Activated T-cell treated with anti-CD3 and anti-CD28 coated beads, Interleukin-2, amount 50 U/mL, for 72 hours (primary cell): Measurements from ENCODE around the gene CAV2. TPM values are rescaled to one million over a fixed set of nuclear protein-coding genes. Genes with fewer than 3 reads are reported as not detected.

Experiments
- ATAC-seq, 2 donors: fragments of 150-1000 bp; cut with Tn5 transposase; replicated peaks in 1 of 2; 2 replicates each; pipeline ENCODE4 v1.10.0; 2021; ENCODE audit warnings: moderate library complexity in 2 of 2, mild to moderate bottlenecking in 1 of 2
- DNase-seq, 2 donors: peaks; one replicate each; pipeline ENCODE4 v3.0.0; 2021 to 2022; ENCODE audit warnings: mixed read lengths in 1 of 2
- H3K27ac Mint-ChIP-seq: one replicate; pipeline ENCODE4 v1.8.0; 2022; ENCODE audit warnings: mild to moderate bottlenecking, moderate library complexity, mixed read lengths
- H3K27me3 Mint-ChIP-seq: one replicate; pipeline ENCODE4 v1.8.0; 2022; ENCODE audit warnings: low read depth, mixed read lengths
- H3K36me3 Mint-ChIP-seq, 2 donors: one replicate each; pipeline ENCODE4 v1.8.0; 2022; ENCODE audit warnings: mixed read lengths in 2 of 2, mild to moderate bottlenecking in 1 of 2; ENCODE audit not compliant: insufficient read depth in 2 of 2
- H3K4me1 Mint-ChIP-seq: one replicate; pipeline ENCODE4 v1.8.0; 2022; ENCODE audit warnings: low read depth, mixed read lengths
- H3K4me3 Mint-ChIP-seq, 2 donors: one replicate each; pipeline ENCODE4 v1.8.0; 2022; ENCODE audit warnings: mild to moderate bottlenecking in 2 of 2, mixed read lengths in 2 of 2, moderate library complexity in 2 of 2
- H3K9me3 Mint-ChIP-seq, 2 donors: one replicate each; pipeline ENCODE4 v1.8.0; 2022; ENCODE audit warnings: mixed read lengths in 2 of 2
- total RNA-seq, 2 donors: library from RNA; stranded (reverse); gene quantifications; one replicate each; pipeline ENCODE4 v1.2.3, GENCODE V29; 2022

The CAV2 gene
- total RNA-seq, 2 donors from 2014 or later, result not detected

DNA sequence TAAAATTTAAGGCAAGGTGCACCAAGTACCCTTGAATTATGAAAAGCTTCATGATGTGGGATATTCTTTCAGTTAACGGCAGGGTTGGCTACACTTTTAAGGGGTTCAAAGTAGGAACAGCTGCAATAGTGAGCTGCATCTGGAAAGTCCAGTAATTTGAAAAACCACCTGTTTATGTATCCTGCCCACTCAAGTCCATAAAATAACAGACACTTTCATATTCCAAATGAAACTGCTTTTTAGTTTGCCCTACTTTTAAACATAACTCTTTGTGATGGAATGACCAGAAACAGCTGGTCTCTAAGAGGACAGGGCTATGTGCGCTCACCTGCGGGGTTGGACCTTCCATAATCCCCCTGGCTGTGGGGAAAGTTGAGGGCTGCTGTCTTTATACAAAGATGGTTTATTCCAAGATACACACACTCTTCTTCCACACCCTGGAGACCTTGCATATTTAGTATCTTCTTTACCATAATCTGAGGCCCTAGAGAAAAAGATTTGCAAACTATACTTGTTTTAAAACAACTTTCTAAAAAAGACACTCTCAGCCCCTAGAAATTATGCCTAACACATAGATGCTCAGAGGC, 32.7 kb downstream of the CAV2 start:
- Mint-ChIP-seq H3K9me3 (no peaks in the 10 kb centered on the region), H3K4me1 (peaks cover 7% of the 10 kb centered on the region), H3K27me3 (peaks cover 38% of the 10 kb centered on the region), H3K4me3 (no peak overlapping the region), H3K27ac (no peak overlapping the region), H3K36me3 (no peaks in the 10 kb centered on the region)
- DNase-seq, result no peak
- ATAC-seq, result no peak

DNA sequence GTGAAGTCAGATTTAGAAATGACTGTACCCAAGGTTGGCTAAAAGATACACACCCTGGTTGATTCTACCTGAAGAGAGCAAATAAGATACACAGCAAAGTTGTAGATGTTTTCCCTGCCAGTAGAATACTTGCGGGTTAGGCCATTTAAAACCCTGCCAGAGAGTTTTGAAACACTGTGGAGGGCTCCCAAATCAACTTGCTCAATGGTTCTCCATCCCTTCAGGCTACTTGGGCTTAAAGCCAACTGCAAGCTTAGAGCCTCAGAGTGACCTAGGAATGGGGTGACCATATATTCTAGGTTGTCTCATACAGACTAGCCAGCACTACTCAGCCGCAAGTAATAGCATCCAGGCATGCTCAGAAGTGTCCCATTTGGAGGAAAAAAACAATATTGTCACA, 35.3 kb downstream of the CAV2 start:
- ATAC-seq (no peak), DNase-seq (no peak)
- Mint-ChIP-seq H3K27me3 (peaks cover 42% of the 10 kb centered on the region), H3K9me3 (peaks cover 0 to 1% of the 10 kb centered on the region in 2 donors), H3K4me3 (no peak overlapping the region), H3K27ac (no peak overlapping the region), H3K4me1 (no peaks in the 10 kb centered on the region), H3K36me3 (peaks cover 0 to 4% of the 10 kb centered on the region in 2 donors)

DNA sequence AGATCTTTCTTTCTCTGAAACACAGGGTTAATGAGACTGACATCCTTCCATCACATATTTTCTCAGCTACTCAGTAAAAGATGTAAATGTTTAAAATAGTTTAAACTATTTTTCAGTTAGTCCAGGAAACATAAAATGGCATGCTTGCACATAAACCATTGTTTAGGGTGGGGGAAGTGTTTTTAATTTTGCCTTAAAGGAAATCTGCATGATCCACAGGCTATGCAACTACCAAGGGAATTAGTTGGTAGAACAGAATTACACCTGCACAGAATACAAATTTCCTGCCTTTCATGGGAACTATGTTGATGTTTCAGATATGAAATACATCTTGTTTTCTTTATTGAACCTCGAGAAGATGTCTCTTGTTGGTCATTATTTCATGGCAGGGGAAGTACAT, 35.9 kb downstream of the CAV2 start:
- ATAC-seq (no peak), DNase-seq (no peak)
- no peaks in the 10 kb centered on the region for H3K4me1 Mint-ChIP-seq
- H3K36me3 Mint-ChIP-seq, result peaks cover 0 to 4% of the 10 kb centered on the region in 2 donors
- H3K4me3 Mint-ChIP-seq, result no peak overlapping the region
- H3K27me3 Mint-ChIP-seq, result peaks cover 35% of the 10 kb centered on the region
- peaks cover 0 to 1% of the 10 kb centered on the region in 2 donors for H3K9me3 Mint-ChIP-seq
- no peak overlapping the region for H3K27ac Mint-ChIP-seq

DNA sequence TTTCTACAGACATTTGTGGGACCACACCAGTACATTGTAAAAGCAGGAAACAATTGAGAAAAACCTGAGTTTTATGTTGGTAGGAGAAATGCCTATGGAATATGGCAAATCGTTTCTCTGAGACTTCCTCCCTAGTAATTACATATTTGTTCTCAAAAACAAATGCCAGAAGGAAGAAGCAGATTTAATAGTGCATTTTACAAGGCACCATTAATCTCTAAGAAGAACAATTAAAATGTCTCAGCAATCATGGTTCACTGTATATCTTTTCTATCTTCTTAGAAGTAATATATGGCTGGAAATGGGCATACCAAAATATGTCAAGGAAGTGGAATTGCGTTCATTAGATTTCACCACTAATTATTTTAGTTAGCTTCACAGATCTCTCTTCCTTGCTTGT, 38.6 kb downstream of the CAV2 start:
- Mint-ChIP-seq H3K27ac (no peak overlapping the region), H3K4me1 (no peaks in the 10 kb centered on the region), H3K9me3 (peaks cover 0 to 1% of the 10 kb centered on the region in 2 donors), H3K27me3 (peaks cover 29% of the 10 kb centered on the region), H3K4me3 (no peak overlapping the region), H3K36me3 (peaks cover 0 to 4% of the 10 kb centered on the region in 2 donors)
- no peak for ATAC-seq
- no peak for DNase-seq

DNA sequence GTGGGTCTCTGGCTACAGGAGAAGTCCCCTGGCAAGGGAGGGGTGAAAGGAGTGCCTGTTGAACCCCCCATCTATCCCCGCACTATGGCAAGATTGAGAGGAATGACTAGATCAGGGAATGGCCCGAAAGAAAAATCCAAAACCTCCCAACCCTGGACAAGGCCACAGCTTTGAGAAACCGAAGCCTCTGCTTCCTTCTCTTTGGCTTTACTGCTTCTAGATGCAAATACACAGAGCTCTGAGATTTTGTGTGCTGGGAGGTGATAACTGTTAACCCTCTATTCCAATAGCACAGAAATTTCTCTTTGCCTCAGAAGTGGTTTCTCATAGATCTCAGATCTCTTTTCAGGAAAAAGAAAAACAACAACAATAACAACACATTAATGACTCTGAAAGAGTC, 40.3 kb downstream of the CAV2 start:
- Mint-ChIP-seq H3K9me3 (peaks cover 0 to 1% of the 10 kb centered on the region in 2 donors), H3K4me1 (no peaks in the 10 kb centered on the region), H3K4me3 (no peak overlapping the region), H3K27me3 (peaks cover 29% of the 10 kb centered on the region), H3K36me3 (peaks cover 0 to 4% of the 10 kb centered on the region in 2 donors), H3K27ac (no peak overlapping the region)
- no peak for ATAC-seq
- DNase-seq, result no peak

DNA sequence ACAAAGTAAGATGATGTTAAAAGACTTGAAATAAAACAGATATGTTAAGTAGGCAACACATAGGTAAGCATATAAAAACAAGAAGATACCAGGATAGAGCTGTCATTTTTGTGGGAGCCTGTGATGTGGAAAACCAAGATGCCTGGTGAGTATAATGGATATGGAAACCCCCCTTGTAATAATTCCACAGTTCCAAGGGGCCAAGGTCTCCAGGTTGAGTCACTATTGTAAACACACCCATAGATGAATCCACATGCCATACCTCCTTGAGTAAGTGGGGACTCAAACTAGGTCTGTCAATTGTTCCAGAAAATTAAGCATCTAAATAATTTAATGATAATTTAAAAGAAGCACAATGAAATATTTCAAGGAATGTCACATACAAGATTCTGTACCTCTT, 41.2 kb downstream of the CAV2 start:
- Mint-ChIP-seq H3K27me3 (peaks cover 29% of the 10 kb centered on the region), H3K4me1 (no peaks in the 10 kb centered on the region), H3K4me3 (no peak overlapping the region), H3K27ac (no peak overlapping the region), H3K36me3 (peaks cover 0 to 4% of the 10 kb centered on the region in 2 donors), H3K9me3 (peaks cover 0 to 1% of the 10 kb centered on the region in 2 donors)
- no peak for DNase-seq
- ATAC-seq, result no peak

DNA sequence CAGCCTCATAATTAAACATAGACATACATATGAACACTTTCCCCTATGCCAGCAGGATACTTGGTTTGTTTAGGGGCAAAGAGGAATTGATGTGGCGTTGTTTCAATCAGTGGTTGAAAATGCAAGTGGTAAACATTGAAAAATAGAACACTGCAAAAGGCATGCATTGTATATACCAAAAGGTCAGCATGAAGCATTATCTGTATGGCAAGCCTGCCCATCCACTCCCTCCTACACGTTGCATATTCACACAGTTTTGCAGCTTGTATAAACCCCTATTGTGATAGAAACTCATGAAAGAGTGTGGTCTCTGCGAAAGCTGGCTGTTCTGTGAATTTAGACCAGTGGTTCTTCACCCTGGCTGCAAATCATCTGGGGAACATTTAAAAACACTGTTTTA, 42.4 kb downstream of the CAV2 start:
- H3K9me3 Mint-ChIP-seq, result peaks cover 0 to 1% of the 10 kb centered on the region in 2 donors
- H3K27ac Mint-ChIP-seq, result no peak overlapping the region
- no peak overlapping the region for H3K4me3 Mint-ChIP-seq
- ATAC-seq (no peak), DNase-seq (no peak)
- H3K27me3 Mint-ChIP-seq, result peaks cover 29% of the 10 kb centered on the region
- H3K4me1 Mint-ChIP-seq, result no peaks in the 10 kb centered on the region
- H3K36me3 Mint-ChIP-seq, result peaks cover 0 to 4% of the 10 kb centered on the region in 2 donors

DNA sequence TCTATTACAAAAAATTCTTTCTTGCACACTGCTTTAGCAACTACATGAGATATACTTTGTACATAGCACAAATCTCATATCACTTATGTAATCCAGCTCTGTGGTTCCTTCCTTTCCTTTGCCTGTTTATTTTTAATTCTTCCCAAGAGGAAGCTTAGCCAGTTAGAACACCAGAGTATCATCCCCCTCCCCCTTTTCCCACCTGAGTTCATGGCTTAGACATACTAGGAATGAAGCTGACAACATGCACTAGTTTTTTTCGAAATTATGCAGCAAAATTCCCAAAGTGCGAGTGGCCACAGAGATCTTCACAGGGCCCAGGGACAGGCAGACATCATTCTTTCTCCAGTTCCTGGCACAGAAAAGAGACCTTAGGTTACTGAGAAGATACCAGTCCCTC, 43.1 kb downstream of the CAV2 start:
- ATAC-seq (no peak), DNase-seq (no peak)
- no peak overlapping the region for H3K4me3 Mint-ChIP-seq
- H3K27ac Mint-ChIP-seq, result no peak overlapping the region
- H3K4me1 Mint-ChIP-seq, result no peaks in the 10 kb centered on the region
- peaks cover 0 to 4% of the 10 kb centered on the region in 2 donors for H3K36me3 Mint-ChIP-seq
- H3K27me3 Mint-ChIP-seq, result peaks cover 29% of the 10 kb centered on the region
- peaks cover 0 to 1% of the 10 kb centered on the region in 2 donors for H3K9me3 Mint-ChIP-seq

DNA sequence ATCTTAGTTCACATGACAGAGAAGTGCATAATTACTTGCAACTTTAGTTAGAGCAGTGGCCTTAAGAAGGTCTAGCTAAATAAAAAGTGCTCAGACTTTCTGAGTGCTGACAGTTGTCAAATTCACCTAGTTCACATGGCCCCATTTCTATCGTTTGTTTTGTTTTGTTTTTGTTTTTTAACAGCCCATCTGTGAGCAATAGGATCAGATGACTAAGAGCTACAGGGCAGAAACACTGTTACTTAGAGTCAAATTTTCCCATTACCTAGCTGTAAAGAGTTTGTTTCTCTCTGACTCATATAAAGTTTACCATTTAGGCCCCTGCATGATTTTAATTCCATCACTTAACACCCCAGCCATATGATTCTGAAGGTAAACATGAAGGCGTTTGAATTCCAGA, 44.1 kb downstream of the CAV2 start:
- Mint-ChIP-seq H3K9me3 (peaks cover 0 to 1% of the 10 kb centered on the region in 2 donors), H3K4me3 (no peak overlapping the region), H3K27me3 (peaks cover 28% of the 10 kb centered on the region), H3K27ac (no peak overlapping the region), H3K4me1 (no peaks in the 10 kb centered on the region), H3K36me3 (peaks cover 0 to 4% of the 10 kb centered on the region in 2 donors)
- DNase-seq, result no peak
- ATAC-seq, result peak; percentile 52 to 68

DNA sequence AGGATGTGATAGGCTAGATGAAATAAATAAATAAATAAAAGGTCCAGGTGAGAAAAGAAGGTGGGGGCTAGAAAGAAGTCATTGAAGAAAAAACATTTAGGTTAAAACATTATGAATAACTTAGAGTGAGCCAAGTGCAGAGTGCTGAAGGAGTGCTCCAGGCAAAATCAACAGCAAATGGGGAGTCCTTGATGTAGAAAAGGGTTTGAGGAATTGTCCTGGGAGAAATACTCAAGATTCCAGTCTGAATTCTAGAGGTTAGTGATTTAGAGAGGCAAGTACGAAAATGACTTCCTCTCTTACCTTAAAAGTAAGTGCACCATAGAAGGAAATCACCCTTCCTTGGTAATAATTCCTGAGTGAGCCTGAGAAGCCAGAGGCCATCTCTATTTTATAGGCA, 44.9 kb downstream of the CAV2 start:
- DNase-seq (no peak), ATAC-seq (no peak)
- peaks cover 20% of the 10 kb centered on the region for H3K27me3 Mint-ChIP-seq
- no peak overlapping the region for H3K4me3 Mint-ChIP-seq
- H3K4me1 Mint-ChIP-seq, result no peaks in the 10 kb centered on the region
- H3K36me3 Mint-ChIP-seq, result no peaks in the 10 kb centered on the region
- H3K9me3 Mint-ChIP-seq, result no peaks in the 10 kb centered on the region
- H3K27ac Mint-ChIP-seq, result no peak overlapping the region

DNA sequence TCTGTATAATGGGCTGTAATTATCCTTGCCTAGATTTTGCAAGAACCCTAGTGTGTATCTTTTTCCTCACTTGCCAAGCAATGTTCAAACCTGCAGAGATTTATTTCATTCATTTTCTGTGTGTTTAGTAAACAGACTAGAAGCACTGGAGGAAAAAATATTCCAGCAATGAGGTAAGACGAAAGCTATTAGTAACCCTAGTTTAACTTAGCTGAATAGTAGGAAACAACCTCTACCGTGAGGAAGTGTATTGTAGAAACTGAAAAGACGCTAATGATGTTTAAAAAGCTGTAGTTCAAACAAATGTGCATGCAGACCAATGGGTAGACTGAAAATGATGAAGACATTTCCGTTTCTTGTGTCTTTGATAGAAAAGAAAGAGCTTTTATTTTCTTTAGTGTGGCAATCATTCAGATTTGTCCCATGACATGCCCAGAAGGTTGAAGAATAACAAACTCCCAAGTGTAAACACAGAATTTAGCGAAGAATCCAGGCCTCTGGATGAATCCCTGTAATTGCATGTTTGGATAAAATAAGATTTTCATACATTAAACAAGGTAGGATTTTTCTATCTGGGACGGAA, 46.0 kb downstream of the CAV2 start:
- H3K27ac Mint-ChIP-seq, result no peak overlapping the region
- no peaks in the 10 kb centered on the region for H3K4me1 Mint-ChIP-seq
- peaks cover 20% of the 10 kb centered on the region for H3K27me3 Mint-ChIP-seq
- no peak for ATAC-seq
- H3K4me3 Mint-ChIP-seq, result no peak overlapping the region
- H3K9me3 Mint-ChIP-seq, result no peaks in the 10 kb centered on the region
- H3K36me3 Mint-ChIP-seq, result no peaks in the 10 kb centered on the region
- no peak for DNase-seq

DNA sequence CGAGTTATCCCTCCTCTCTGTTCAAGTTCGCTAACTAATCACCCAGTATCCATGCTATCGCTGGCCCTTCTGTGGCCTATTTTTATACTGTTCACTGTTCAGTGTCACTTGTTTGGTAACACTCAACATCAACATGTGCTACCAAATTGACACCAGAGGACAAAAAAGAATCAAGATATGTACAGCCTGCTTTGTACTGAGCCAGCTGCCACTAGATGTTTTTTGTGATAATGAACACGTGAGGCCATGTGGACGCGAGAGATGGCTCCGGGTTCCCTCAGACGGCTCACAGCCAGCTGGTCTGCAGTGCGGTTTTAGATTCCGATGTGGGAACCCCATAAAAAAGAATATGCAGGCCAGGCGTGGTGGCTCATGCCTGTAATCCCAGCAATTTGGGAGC, 46.5 kb downstream of the CAV2 start:
- Mint-ChIP-seq H3K36me3 (no peaks in the 10 kb centered on the region), H3K27me3 (peaks cover 17% of the 10 kb centered on the region), H3K4me1 (no peaks in the 10 kb centered on the region), H3K4me3 (no peak overlapping the region), H3K9me3 (no peaks in the 10 kb centered on the region), H3K27ac (no peak overlapping the region)
- DNase-seq, result no peak
- ATAC-seq, result no peak

DNA sequence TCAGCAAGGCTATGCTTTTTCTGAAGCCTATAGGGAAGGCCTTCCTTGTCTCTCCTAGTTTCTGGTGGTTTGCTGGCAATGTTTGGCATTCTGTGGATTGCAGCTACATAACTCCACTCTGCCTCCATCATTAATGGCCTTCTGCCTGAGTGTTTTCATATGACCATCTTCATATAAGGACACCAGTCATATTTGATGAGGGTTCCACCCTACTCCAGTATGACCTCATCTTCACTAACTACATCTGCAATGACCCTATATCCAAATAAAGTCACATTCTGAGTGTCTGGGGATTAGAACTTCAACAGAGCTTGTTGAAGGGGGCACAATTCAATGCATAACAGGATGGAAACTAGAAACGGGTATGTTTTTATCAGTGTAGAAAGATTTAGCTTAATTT, 47.4 kb downstream of the CAV2 start:
- DNase-seq, result no peak
- no peaks in the 10 kb centered on the region for H3K9me3 Mint-ChIP-seq
- H3K4me3 Mint-ChIP-seq, result no peak overlapping the region
- peaks cover 14% of the 10 kb centered on the region for H3K27me3 Mint-ChIP-seq
- no peaks in the 10 kb centered on the region for H3K4me1 Mint-ChIP-seq
- ATAC-seq, result no peak
- no peak overlapping the region for H3K27ac Mint-ChIP-seq
- no peaks in the 10 kb centered on the region for H3K36me3 Mint-ChIP-seq

DNA sequence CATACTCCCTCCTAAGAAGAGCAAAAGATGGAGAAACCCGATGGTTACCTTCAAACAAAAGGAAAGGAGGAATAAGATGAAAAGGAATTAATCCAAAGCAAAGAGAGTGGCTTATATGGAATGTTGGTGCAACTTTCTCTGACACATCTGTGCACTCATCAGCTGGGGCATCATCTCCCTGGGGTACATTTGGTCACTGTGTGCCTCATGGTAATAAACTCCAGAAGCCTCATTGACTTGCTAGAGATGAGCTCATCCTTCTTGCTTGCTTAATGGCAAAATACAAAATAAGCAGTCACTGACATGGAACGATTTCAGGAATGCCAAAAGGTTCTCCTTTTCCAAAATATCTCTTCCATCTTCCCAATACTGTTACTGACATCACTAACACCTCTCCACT, 47.8 kb downstream of the CAV2 start:
- ATAC-seq (no peak), DNase-seq (no peak)
- no peak overlapping the region for H3K27ac Mint-ChIP-seq
- no peak overlapping the region for H3K4me3 Mint-ChIP-seq
- H3K4me1 Mint-ChIP-seq, result no peaks in the 10 kb centered on the region
- H3K9me3 Mint-ChIP-seq, result no peaks in the 10 kb centered on the region
- no peaks in the 10 kb centered on the region for H3K36me3 Mint-ChIP-seq
- H3K27me3 Mint-ChIP-seq, result peaks cover 18% of the 10 kb centered on the region
